ENCODE data around the gene TSPOAP1. TPM values are rescaled to one million over a fixed set of nuclear protein-coding genes. Genes with fewer than 3 reads are reported as not detected.

The TSPOAP1 gene
- total and polyA plus RNA-seq, 10 of the 15 experiments (the other 5 are each of a cell fraction or from before 2014, with no cell fraction given), result 0.58 to 16.4 (median 4.2) TPM; not detected in 1

DNA sequence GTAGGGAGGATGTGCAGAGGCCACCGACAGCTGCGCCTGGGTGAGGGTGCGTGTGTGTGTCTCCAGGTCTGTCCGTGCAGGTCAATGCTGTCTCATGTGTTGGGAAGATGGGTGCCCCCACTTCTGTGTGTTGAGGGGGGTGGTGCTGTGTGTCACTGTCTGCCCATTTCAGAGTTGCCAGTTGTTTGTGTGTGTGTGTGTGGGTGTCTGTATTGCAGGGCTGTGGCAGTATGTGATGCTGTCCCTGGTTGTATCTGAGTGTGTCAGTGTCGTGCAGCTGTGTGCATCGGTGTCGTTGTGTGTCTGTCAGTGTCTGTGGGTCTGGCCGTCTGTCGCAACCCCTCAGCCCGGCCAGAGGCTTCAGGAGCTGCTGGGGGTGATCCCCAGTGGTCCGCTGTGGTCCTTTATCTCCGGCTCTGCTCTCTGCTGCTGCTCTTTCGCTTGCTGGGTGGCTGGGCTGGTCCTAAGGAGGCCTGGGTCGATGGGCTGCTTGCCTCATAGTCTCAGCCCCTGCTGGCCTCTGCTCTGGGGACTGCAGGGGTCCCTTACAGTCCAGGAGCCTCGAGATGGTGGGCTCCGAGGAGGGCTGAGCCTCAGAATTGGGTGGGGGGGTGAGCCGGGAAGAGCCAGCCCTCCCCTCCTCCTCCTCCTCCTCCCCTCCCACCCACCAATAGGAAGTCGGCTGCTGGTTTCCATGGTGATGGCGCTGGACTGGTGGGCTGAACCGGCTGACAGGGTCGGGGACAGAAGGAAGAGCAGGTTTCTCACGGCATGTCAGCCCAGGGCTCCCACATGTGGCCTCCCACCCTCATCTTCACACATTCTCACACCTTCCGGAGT is at the start of gene TSPOAP1 (continued):
- TF ChIP-seq RAD21 (IDR thresholded peaks at IDR 0.05; ENCODE audit: insufficient read depth, low read depth, low read length), result 0 out of 2 replicates have a peak, but pooled peaks have one; percentile 8
- peak; percentile 67 for TF ChIP-seq CREM (IDR thresholded peaks at IDR 0.05; ENCODE audit: low read depth)
- TF ChIP-seq, protein P1, sequence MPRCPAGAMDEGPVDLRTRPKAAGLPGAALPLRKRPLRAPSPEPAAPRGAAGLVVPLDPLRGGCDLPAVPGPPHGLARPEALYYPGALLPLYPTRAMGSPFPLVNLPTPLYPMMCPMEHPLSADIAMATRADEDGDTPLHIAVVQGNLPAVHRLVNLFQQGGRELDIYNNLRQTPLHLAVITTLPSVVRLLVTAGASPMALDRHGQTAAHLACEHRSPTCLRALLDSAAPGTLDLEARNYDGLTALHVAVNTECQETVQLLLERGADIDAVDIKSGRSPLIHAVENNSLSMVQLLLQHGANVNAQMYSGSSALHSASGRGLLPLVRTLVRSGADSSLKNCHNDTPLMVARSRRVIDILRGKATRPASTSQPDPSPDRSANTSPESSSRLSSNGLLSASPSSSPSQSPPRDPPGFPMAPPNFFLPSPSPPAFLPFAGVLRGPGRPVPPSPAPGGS (IDR thresholded peaks at IDR 0.05; ENCODE audit: borderline replicate concordance, insufficient read depth, low read depth, low read length, poor library complexity, severe bottlenecking), result peak; percentile 36
- TF ChIP-seq RFX5 (IDR thresholded peaks at IDR 0.05; ENCODE audit: low read depth, low read length), result no peak
- TF ChIP-seq EGR1 (IDR thresholded peaks at IDR 0.05; ENCODE audit: borderline replicate concordance in 1 of 2, low read depth in 2 of 2, low read length in 2 of 2), result peak in 1 of 2 experiments; percentile 66; a peak in 1 of 3 replicates

DNA sequence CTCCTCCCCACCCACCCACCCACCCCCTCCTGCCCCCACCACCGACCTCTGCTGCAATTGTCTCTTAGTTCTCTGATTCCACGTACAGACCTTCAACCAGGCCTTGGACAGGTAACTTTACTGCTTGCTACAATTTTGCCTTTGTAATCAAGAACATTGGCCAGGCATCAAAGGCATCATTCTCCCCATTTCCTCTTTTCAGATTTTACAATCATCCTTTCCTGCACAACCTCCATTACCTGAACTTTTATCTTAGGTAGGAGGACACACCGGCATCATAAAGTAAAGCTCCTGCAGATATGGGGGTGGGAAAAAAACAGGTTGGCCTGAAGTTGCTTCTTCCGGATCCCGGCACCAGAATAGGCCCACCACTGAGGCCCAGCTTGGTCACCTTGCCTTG is 49.1 kb upstream of the TSPOAP1 start:
- Histone ChIP-seq H3K4me2 (ENCODE audit: control insufficient read depth, insufficient read depth) (no peak overlapping the region), H3K4me3 (no peak overlapping the region), H4K20me1 (ENCODE audit: control insufficient read depth, insufficient read depth) (no peaks in the 10 kb centered on the region), H3K9me3 (replicated peaks; ENCODE audit: control insufficient read depth, insufficient read depth, low read length) (no peaks in the 10 kb centered on the region), H3K27me3 (replicated peaks in 1 of 2; ENCODE audit: control insufficient read depth in 2 of 2, insufficient read depth in 2 of 2, low read length in 1 of 2) (no peaks in the 10 kb centered on the region), H3K4me1 (ENCODE audit: control insufficient read depth, insufficient read depth, low read length) (peaks cover 8% of the 10 kb centered on the region), H2AFZ (ENCODE audit: control insufficient read depth, low read depth, low read length) (no peak overlapping the region), H3K27ac (ENCODE audit: control insufficient read depth, insufficient read depth) (no peak overlapping the region), H3K9ac (ENCODE audit: control insufficient read depth, insufficient read depth, low read length) (no peak overlapping the region), H3K36me3 (ENCODE audit: control insufficient read depth in 2 of 2, insufficient read depth in 2 of 2, low read length in 1 of 2) (no peaks in the 10 kb centered on the region; a peak in 1 of 4 replicates), H3K79me2 (ENCODE audit: control insufficient read depth, insufficient read depth, low read length) (peaks cover 2% of the 10 kb centered on the region; the same call in 1 of the 2 replicates)
- no peak for ATAC-seq
- in situ Hi-C loops (cut with MboI), result no loop called here
- no TSS peak for BruUV-seq (replicated peaks)
- ChIA-PET POLR2A (no interaction called here), RAD21 (ENCODE audit: unreplicated experiment) (interaction anchor here (1.2 to 8.4 kb wide), 2 partner anchors 33 to 38 kb away, joined by 3 to 70 read pairs; partner anchors contain the start of gene RNF43), SMC1A (ENCODE audit: uncharacterized antibody, unreplicated experiment) (interaction anchor here (1.6 to 7.5 kb wide), 2 partner anchors 13 to 38 kb away, joined by 5 to 74 read pairs; partner anchors contain the start of gene RNF43), CTCF (interaction anchor here (1.2 to 2.9 kb wide), 2 partner anchors 40 to 128 kb away, joined by 3 to 17 read pairs; partner anchors contain the start of gene RNF43)
- TF ChIP-seq, protein P2, sequence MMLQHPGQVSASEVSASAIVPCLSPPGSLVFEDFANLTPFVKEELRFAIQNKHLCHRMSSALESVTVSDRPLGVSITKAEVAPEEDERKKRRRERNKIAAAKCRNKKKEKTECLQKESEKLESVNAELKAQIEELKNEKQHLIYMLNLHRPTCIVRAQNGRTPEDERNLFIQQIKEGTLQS (IDR thresholded peaks at IDR 0.05; ENCODE audit: borderline replicate concordance, extremely low read depth, low read depth, low read length), result no peak
- peak; percentile 68; the same call in 1 of the 2 replicates for TF ChIP-seq SPI1 (IDR thresholded peaks at IDR 0.05; ENCODE audit: borderline replicate concordance, insufficient read depth, low read depth, low read length)
- DNase-seq (ENCODE audit: low read depth, low spot score), result no peak
- no peak for FAIRE-seq
- WGBS (ENCODE audit: insufficient coverage, insufficient replicate concordance, low lambda C conversion rate, missing lambda C conversion rate), result 81% methylated on average over 5 of the region's 5 CpGs
- intact Hi-C loops (cut with micrococcal nuclease; ENCODE audit: unreplicated experiment), result no loop called here

Data from GM12878 (cell line).